T47D (cell line): ENCODE results near the gene ABCB11.
"Not testable (repeated sequence)": the region's sequence is repeated elsewhere in the genome, so short reads cannot be mapped to it uniquely, and the experiment has no call there.

Experiments
- DNase-seq, 2 experiments: peaks; one replicate each; pipeline versions ENCODE4 v3.0.0 to v3.0.0-alpha.2; 2011 to 2012; ENCODE audit warnings: low read depth in 1 of 2, low spot score in 1 of 2
- JUND ChIP-seq: IDR thresholded peaks from 2 replicates; pipeline ENCODE4 v1.6.1; 2012; ENCODE audit warnings: low read depth
- in situ Hi-C: cut with HindIII; loops from 2 replicates; pipeline ENCODE4 v1.10.0; 2016; ENCODE audit warnings: low sequenced_read_pairs, low pct_unique_long_range_greater_than_20kb

The ABCB11 gene

GRCh38 chr2:169034256-169034655 lies 3.1 kb upstream of the ABCB11 start:
- TF ChIP-seq JUND, result no peak
- DNase-seq, result no peak
- in situ Hi-C loops, result no loop called here

- no peak for DNase-seq
- TF ChIP-seq JUND, result no peak
- in situ Hi-C loops, result no loop called here
Observed at GRCh38 chr2:169029341-169029740, 1.8 kb downstream of the ABCB11 start.

GRCh38 chr2:169027234-169027633 lies 3.9 kb downstream of the ABCB11 start:
- no peak for DNase-seq
- in situ Hi-C loops, result no loop called here
- TF ChIP-seq JUND, result no peak

GRCh38 chr2:169026056-169026455 lies 5.1 kb downstream of the ABCB11 start:
- in situ Hi-C loops, result no loop called here
- no peak for TF ChIP-seq JUND
- DNase-seq, result no peak

GRCh38 chr2:169023161-169023560 lies 8.0 kb downstream of the ABCB11 start:
- no peak for TF ChIP-seq JUND
- in situ Hi-C loops, result no loop called here
- DNase-seq, result no peak

GRCh38 chr2:169018390-169018789 lies 12.7 kb downstream of the ABCB11 start:
- no peak for TF ChIP-seq JUND
- in situ Hi-C loops, result no loop called here
- no peak for DNase-seq

GRCh38 chr2:169015943-169016342 lies 15.2 kb downstream of the ABCB11 start:
- no peak for TF ChIP-seq JUND
- in situ Hi-C loops, result no loop called here
- no peak for DNase-seq

- in situ Hi-C loops, result no loop called here
- DNase-seq, result no peak
- TF ChIP-seq JUND, result no peak
Observed at GRCh38 chr2:169014780-169015179, 16.3 kb downstream of the ABCB11 start.

- in situ Hi-C loops, result no loop called here
- no peak for TF ChIP-seq JUND
- DNase-seq, result no peak
Observed at GRCh38 chr2:169013628-169014026, 17.5 kb downstream of the ABCB11 start.

GRCh38 chr2:169012812-169013627 lies 18.1 kb downstream of the ABCB11 start:
- in situ Hi-C loops, result no loop called here
- no peak for DNase-seq
- TF ChIP-seq JUND, result no peak

- in situ Hi-C loops, DNase-seq: not testable (repeated sequence)
Observed at GRCh38 chr2:169012191-169012792, 18.8 kb downstream of the ABCB11 start.

GRCh38 chr2:169011698-169012097 lies 19.4 kb downstream of the ABCB11 start:
- in situ Hi-C loops, result no loop called here
- DNase-seq, result no peak
- TF ChIP-seq JUND, result no peak

- no peak for DNase-seq
- no peak for TF ChIP-seq JUND
- in situ Hi-C loops, result no loop called here
Observed at GRCh38 chr2:169010633-169011460, 20.3 kb downstream of the ABCB11 start.
